H7 (cell line): ENCODE results near the gene SORBS1. TPM values are rescaled to one million over a fixed set of nuclear protein-coding genes. Genes with fewer than 3 reads are reported as not detected.

Experiments
- DNase-seq: peaks from one replicate; pipeline ENCODE4 v3.0.0; 2012
- H3K27me3 ChIP-seq: 2 replicates; pipeline ENCODE4 v1.6.0; 2011; ENCODE audit warnings: mild to moderate bottlenecking, low read length; ENCODE audit not compliant: control insufficient read depth, insufficient read depth
- H3K36me3 ChIP-seq: replicated peaks from 2 replicates; pipeline ENCODE4 v1.5.1; 2011; ENCODE audit warnings: low read length; ENCODE audit not compliant: control insufficient read depth, insufficient read depth
- H3K4me3 ChIP-seq: 2 replicates; pipeline ENCODE4 v1.5.1; 2011; ENCODE audit warnings: low read depth, mild to moderate bottlenecking, control low read depth, low read length, moderate library complexity; ENCODE audit not compliant: insufficient read depth
- total RNA-seq: library from RNA; depleted of rRNA; stranded (reverse); fragments of >200 nt; shearing (Covaris generic); gene quantifications from 2 replicates; pipeline ENCODE4 v1.2.3, GENCODE V29; 2014

SORBS1 gene
- total RNA-seq, 1 experiment from 2014 or later, result 10.2 TPM

DNA sequence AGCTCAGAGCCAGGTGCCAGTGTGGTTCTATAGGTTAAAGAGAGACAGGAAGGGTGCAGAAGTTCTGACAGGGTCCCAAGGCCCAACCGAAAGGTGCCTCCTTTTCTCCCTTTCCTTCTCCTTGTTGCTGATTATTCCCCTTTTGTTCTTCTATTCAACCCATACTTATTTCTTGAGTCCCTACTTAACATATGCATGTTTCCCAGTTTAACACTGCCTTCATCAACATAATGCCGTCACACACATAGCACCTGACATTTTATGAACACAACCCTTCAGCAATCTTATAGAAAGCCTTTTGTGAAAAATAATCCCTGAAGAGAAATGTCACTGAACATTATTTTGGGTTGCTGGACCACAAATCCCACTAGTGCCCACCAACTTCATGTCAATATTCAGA, 39.1 kb downstream of the SORBS1 start:
- Histone ChIP-seq H3K27me3 (no peaks in the 10 kb centered on the region), H3K36me3 (no peaks in the 10 kb centered on the region), H3K4me3 (no peak overlapping the region)
- DNase-seq, result no peak

DNA sequence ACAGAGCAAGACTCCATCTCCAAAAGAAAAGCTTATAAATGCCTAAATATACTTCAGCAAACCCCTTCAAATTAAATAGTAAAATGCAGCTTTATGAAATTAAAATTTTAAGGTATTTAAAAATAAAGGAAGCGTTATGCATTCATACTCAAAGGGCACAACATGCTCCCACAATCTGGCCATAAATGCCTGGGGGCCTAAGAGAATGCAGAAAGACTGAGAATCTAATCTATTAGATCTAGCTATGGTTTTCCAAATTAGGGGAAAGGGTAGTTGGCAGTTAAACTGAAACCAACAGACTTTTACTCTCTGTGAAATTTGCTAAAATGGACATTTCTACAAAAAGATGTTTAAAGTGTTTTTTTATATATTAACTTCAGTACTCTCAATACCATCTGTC, 40.6 kb downstream of the SORBS1 start:
- no peaks in the 10 kb centered on the region for H3K36me3 ChIP-seq
- no peak for DNase-seq
- no peak overlapping the region for H3K4me3 ChIP-seq
- H3K27me3 ChIP-seq, result no peaks in the 10 kb centered on the region

GRCh38 chr10:95518455-95519452, 42.4 kb downstream of the SORBS1 start:
- DNase-seq, result no peak
- H3K27me3 ChIP-seq, result no peaks in the 10 kb centered on the region; the same call in 1 of the 2 replicates
- H3K36me3 ChIP-seq, result no peaks in the 10 kb centered on the region
- no peak overlapping the region for H3K4me3 ChIP-seq

DNA sequence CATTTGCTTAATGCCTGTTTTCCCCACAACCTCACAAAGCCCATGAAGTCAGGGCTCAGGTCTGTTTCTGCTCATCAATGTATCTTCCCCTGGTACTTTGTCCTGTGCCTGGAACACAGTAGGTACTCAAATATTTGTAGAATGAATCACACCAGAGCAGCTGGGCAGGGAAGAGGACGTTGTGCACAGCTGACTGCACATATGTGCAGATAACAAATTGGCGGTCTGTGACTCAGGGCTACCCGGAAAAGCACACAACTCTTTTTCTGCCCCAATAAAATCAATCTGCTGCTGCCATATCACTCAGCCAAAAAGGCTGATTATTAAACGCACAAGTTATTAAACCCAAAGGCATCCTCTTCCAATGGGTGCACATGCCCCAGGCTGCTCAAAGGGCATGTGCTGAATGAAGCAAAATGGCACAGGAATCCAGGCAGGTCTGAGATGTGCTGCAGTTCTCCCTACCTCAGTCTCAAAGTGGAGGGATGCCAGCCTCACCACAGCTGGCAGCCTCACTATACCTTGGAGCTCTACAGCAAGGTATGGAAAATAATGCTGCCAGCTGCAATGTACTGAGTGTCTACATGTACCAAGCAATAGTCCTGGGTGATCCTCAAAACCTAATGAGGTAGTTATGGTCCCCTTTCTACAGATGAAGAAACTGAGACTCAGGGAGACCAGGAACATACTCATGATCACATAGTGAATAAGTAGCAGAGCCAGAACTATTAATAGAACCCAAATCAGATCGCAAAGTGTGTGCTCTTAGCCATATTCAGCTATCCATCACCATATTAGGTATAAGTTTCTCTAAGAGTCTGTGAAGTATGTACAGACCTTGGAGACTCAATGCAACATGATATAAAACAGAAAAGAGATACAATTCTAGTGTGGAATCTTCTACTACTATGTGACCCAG, 43.4 kb downstream of the SORBS1 start:
- no peak for DNase-seq
- Histone ChIP-seq H3K4me3 (no peak overlapping the region), H3K27me3 (no peaks in the 10 kb centered on the region; the same call in 1 of the 2 replicates), H3K36me3 (no peaks in the 10 kb centered on the region)

DNA sequence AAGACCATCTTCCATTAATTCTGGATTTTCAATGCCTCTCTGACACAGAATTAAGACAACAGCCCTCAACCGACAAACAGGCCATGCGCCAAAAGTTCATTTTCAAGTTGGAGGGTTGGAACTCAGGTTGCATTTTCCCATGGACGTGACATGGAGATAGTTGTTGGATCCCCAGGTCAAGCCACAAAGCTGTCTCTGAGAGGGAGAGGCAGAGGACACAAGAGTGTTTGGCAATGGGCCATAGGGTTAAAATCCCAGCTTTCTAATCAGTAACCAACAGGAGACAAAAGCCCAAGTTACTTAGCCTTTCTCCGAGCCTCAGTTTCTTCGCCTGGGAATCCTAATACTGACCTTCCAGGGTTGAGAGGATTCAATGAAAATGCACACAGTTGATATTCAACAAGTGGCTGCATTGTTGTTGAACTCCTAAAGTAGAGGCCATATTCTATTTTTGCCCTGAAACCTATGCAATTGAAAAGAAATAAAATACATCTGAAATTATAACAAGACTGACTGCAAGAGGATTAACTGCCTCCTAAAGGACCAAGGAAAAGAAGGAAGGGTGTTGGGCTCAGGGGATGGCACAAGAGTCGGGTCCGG, 44.3 kb downstream of the SORBS1 start:
- no peak overlapping the region for H3K4me3 ChIP-seq
- no peaks in the 10 kb centered on the region; the same call in 1 of the 2 replicates for H3K27me3 ChIP-seq
- no peak for DNase-seq
- H3K36me3 ChIP-seq, result no peaks in the 10 kb centered on the region

GRCh38 chr10:95513941-95514392, 47.2 kb downstream of the SORBS1 start:
- Histone ChIP-seq H3K36me3 (no peaks in the 10 kb centered on the region), H3K4me3 (no peak overlapping the region), H3K27me3 (no peaks in the 10 kb centered on the region; the same call in 1 of the 2 replicates)
- no peak for DNase-seq

DNA sequence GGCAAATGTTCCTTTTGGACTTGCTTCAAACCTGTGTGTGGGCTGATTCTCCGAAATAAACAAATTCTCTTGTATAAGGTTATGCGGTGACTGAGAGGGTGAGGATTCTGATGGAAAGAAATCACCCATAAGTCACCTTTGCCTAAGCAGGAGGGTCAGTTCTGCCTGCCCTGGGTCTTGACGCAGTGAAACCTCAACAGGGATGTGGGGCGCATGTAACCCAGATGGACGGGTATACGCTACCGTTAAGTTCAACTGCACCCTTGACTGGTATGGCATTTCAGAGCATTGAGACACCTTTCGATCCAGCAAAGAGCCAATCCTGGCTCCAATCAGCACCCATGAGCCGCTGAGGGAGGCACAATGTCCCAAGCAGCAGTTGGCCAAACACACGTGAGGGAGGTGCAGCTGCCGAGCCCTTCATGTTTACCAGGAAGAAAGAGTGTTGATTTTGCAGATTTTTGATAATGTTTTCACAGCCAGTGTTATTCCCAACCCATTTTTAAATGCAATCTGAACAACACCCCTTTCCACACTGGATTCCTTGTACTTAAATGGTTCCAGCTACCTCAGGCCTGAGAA, 48.1 kb downstream of the SORBS1 start:
- no peaks in the 10 kb centered on the region for H3K36me3 ChIP-seq
- no peak for DNase-seq
- no peak overlapping the region for H3K4me3 ChIP-seq
- no peaks in the 10 kb centered on the region; the same call in 1 of the 2 replicates for H3K27me3 ChIP-seq

GRCh38 chr10:95511314-95511713, 49.9 kb downstream of the SORBS1 start:
- Histone ChIP-seq H3K27me3 (no peaks in the 10 kb centered on the region; the same call in 1 of the 2 replicates), H3K36me3 (no peaks in the 10 kb centered on the region), H3K4me3 (no peak overlapping the region)
- no peak for DNase-seq

DNA sequence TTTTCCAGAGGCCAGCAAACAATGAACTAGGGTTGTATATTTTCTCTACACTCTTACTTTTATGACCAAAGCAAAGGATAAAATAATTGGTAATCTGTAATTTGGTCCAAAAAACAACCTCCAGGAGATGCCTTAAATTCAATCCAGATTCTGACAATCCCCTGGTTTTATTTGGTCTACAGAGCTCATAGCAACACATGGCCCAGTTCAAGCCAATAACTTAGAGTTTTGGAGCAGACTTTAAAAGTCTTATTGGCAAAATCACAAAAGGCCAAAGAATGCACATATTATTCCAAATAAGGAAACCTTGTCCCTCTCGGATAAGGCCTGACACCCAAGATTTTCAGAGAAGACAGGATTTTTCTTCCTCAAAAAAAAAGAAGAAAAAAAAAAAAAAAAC, 51.9 kb downstream of the SORBS1 start:
- DNase-seq, result no peak
- H3K36me3 ChIP-seq, result no peaks in the 10 kb centered on the region
- H3K27me3 ChIP-seq, result no peaks in the 10 kb centered on the region
- H3K4me3 ChIP-seq, result no peak overlapping the region

- H3K36me3 ChIP-seq, result no peaks in the 10 kb centered on the region
- H3K4me3 ChIP-seq, result no peak overlapping the region
- no peak for DNase-seq
- no peaks in the 10 kb centered on the region for H3K27me3 ChIP-seq
Measured at GRCh38 chr10:95508730-95509129, 52.4 kb downstream of the SORBS1 start.

- no peaks in the 10 kb centered on the region for H3K27me3 ChIP-seq
- no peaks in the 10 kb centered on the region for H3K36me3 ChIP-seq
- H3K4me3 ChIP-seq, result no peak overlapping the region
- DNase-seq, result no peak
Measured at GRCh38 chr10:95506056-95506737, 55.0 kb downstream of the SORBS1 start.

- no peak overlapping the region for H3K4me3 ChIP-seq
- H3K36me3 ChIP-seq, result no peaks in the 10 kb centered on the region
- H3K27me3 ChIP-seq, result no peaks in the 10 kb centered on the region
- no peak for DNase-seq
Measured at GRCh38 chr10:95505641-95506040, 55.5 kb downstream of the SORBS1 start.

DNA sequence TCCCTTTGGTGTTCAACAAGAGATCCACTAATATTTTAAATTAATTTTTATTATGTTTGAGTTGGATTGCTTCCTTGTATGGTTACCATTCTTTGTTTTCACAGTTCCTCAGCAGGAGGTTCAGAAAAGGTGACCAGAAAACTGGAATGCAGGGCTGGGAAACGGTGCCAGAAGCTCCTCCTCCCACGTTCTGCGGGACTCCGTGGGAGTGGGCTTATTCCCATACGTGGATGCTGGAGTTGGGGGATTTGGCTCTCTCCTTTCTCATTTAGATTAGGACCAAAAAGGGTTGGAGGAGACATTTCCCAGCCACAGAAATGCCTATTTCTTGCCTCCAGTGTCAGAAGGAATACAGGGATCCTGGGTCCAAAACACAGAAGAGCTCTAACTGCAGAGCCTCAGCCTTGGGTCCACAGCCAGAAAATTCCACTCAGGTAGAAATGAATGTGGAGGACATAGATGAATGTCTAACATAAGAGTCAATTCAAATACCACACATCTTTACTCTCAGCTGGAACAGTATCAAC, 56.0 kb downstream of the SORBS1 start:
- Histone ChIP-seq H3K27me3 (no peaks in the 10 kb centered on the region), H3K36me3 (no peaks in the 10 kb centered on the region), H3K4me3 (no peak overlapping the region)
- DNase-seq, result no peak
